HCT116 (cell line): ENCODE results near the gene STIM1. TPM values are rescaled to one million over a fixed set of nuclear protein-coding genes. Genes with fewer than 3 reads are reported as not detected.

ENCODE experiments used
- ATAC-seq: fragments of 200-7000 bp; cut with Tn5 transposase; 2 replicates; pipeline ENCODE4 v1.9.1; 2020; ENCODE audit warnings: mild to moderate bottlenecking, moderate library complexity
- BruUV-seq: library from RNA; stranded (reverse); fragments of 400-500 nt; replicated peaks from 2 replicates; lab custom pipeline; 2021; lab: Mats Ljungman, UMichigan
- CTCF ChIA-PET: fragments of 300-600 bp; sonication (Branson Sonifier 250); formaldehyde crosslinking; loops from one replicate; lab custom pipeline; 2021; ENCODE audit warnings: antibody characterized with exemption; lab: Charles Lee
- POLR2A ChIA-PET: fragments of 300-600, 350-600 bp; sonication (Branson Sonifier 250); formaldehyde crosslinking; loops from one replicate; lab custom pipeline; 2021; ENCODE audit warnings: antibody characterized with exemption; lab: Charles Lee
- RAD21 ChIA-PET, 2 experiments: fragments of 300-600 bp; sonication (Branson Sonifier 250); formaldehyde crosslinking; loops; one replicate each; lab custom pipeline; 2023; ENCODE audit warnings: low total read pairs in 2 of 2; ENCODE audit not compliant: uncharacterized antibody in 2 of 2, unreplicated experiment in 2 of 2, low non-redundant PET in 1 of 2; lab: Charles Lee
- DNase-seq: peaks from one replicate; pipeline ENCODE4 v3.0.0-alpha.2; 2010; ENCODE audit warnings: low read depth, low spot score
- H2AFZ ChIP-seq: fragments of 200-600 bp; shearing (Covaris generic), sonication (generic); 2 replicates; pipeline ENCODE4 v1.6.1; 2017; ENCODE audit warnings: low read depth, mixed run types, mixed read lengths, antibody characterized with exemption, low read length; ENCODE audit not compliant: poor library complexity, severe bottlenecking
- H3K27ac ChIP-seq: 2 replicates; pipeline ENCODE4 v1.5.1; 2012; ENCODE audit warnings: low read depth, low read length
- H3K27me3 ChIP-seq: fragments of 200-600 bp; sonication (generic); 2 replicates; pipeline ENCODE4 v1.6.1; 2016; ENCODE audit warnings: mixed run types, low read length, mixed read lengths; ENCODE audit not compliant: insufficient read depth
- H3K36me3 ChIP-seq, 2 experiments: fragments of 200-500 bp in 1 of 2; fragments of 200-600 bp in 1 of 2; sonication (Bioruptor generic) in 1 of 2; sonication (generic) in 1 of 2; 2 replicates each; pipeline versions ENCODE4 v1.5.1 to v1.6.1; 2014 to 2016; ENCODE audit warnings: low read length in 2 of 2, inconsistent platforms in 1 of 2, mixed read lengths in 1 of 2, mixed run types in 1 of 2; ENCODE audit not compliant: insufficient read depth in 2 of 2, control insufficient read depth in 1 of 2
- H3K4me1 ChIP-seq, 2 experiments: fragments of 200-600 bp in 1 of 2; sonication (generic) in 1 of 2; 2 replicates each; pipeline versions ENCODE4 v1.5.1 to v1.6.1; 2012 to 2017; ENCODE audit warnings: low read length in 2 of 2, inconsistent platforms in 1 of 2, mild to moderate bottlenecking in 1 of 2, mixed read lengths in 1 of 2, mixed run types in 1 of 2, moderate library complexity in 1 of 2; ENCODE audit not compliant: insufficient read depth in 2 of 2, control insufficient read depth in 1 of 2
- H3K4me2 ChIP-seq: fragments of 200-600 bp; sonication (generic); 2 replicates; pipeline ENCODE4 v1.6.1; 2017; ENCODE audit warnings: mixed run types, low read length, mixed read lengths
- H3K4me3 ChIP-seq, 2 experiments: fragments of 200-600 bp in 1 of 2; sonication (generic) in 1 of 2; replicated peaks in 1 of 2; 2 replicates each; pipeline ENCODE4 v1.5.1; 2011 to 2016; ENCODE audit warnings: low read length in 2 of 2, control low read depth in 1 of 2, low read depth in 1 of 2, mild to moderate bottlenecking in 1 of 2, mixed read lengths in 1 of 2, mixed run types in 1 of 2
- H3K79me2 ChIP-seq: fragments of 200-600 bp; sonication (generic); 2 replicates; pipeline ENCODE4 v1.6.1; 2017; ENCODE audit warnings: mild to moderate bottlenecking, mixed run types, low read length, moderate library complexity, mixed read lengths; ENCODE audit not compliant: insufficient read depth
- H3K9ac ChIP-seq: fragments of 200-600 bp; sonication (generic); 2 replicates; pipeline ENCODE4 v1.6.1; 2016; ENCODE audit warnings: low read length, mixed read lengths
- H3K9me2 ChIP-seq: fragments of 200-600 bp; sonication (generic), shearing (Covaris generic); 2 replicates; pipeline ENCODE4 v1.6.1; 2017; ENCODE audit warnings: mixed run types, mild to moderate bottlenecking, moderate library complexity; ENCODE audit not compliant: insufficient read depth
- H3K9me3 ChIP-seq, 2 experiments: fragments of 200-500 bp in 1 of 2; fragments of 200-600 bp in 1 of 2; sonication (Bioruptor generic) in 1 of 2; sonication (generic) in 1 of 2; 2 replicates each; pipeline ENCODE4 v1.6.1; 2014 to 2017; ENCODE audit warnings: low read length in 2 of 2, mixed read lengths in 2 of 2, inconsistent platforms in 1 of 2, low read depth in 1 of 2, mild to moderate bottlenecking in 1 of 2, mixed run types in 1 of 2, moderate library complexity in 1 of 2; ENCODE audit not compliant: control insufficient read depth in 1 of 2, insufficient read depth in 1 of 2
- H4K20me1 ChIP-seq: fragments of 200-600 bp; sonication (generic), shearing (Covaris generic); 2 replicates; pipeline ENCODE4 v1.6.1; 2017; ENCODE audit warnings: mixed run types, mild to moderate bottlenecking, moderate library complexity; ENCODE audit not compliant: insufficient read depth
- JUND ChIP-seq: IDR thresholded peaks from 2 replicates; pipeline ENCODE4 v1.6.1; 2012
- POLR2A ChIP-seq: IDR thresholded peaks from 2 replicates; pipeline ENCODE4 v1.7.0; 2011; ENCODE audit warnings: borderline replicate concordance; ENCODE audit not compliant: insufficient read depth, insufficient read length; ENCODE audit errors: extremely low read depth
- RAD21 ChIP-seq: IDR thresholded peaks from 2 replicates; pipeline ENCODE4 v1.6.1; 2012; ENCODE audit warnings: low read depth, mild to moderate bottlenecking
- SP1 ChIP-seq: IDR thresholded peaks from 2 replicates; pipeline ENCODE4 v1.6.1; 2012; ENCODE audit warnings: low read depth
- ZNF274 ChIP-seq: fragments of 200-500 bp; sonication (Bioruptor generic); IDR thresholded peaks from 2 replicates; pipeline ENCODE4 v1.6.1; 2014; ENCODE audit warnings: mild to moderate bottlenecking, low read depth, low read length, inconsistent platforms
- intact Hi-C: fragments of 100-400 bp; cut with micrococcal nuclease; formaldehyde crosslinking; loops from 2 replicates; pipeline ENCODE4 v1.10.0; 2022
- total RNA-seq: library from RNA; stranded (reverse); gene quantifications from one replicate; pipeline ENCODE4 v1.2.1, GENCODE V29; 2021; ENCODE audit not compliant: unreplicated experiment
- TF ChIP-seq, protein P1 (sequence below): IDR thresholded peaks from 2 replicates; pipeline ENCODE4 v1.6.1; 2012; ENCODE audit warnings: low read depth
- TF ChIP-seq, protein P2 (sequence below), 3 experiments: fragments of 200-600 bp in 1 of 3; sonication (generic) in 1 of 3; IDR thresholded peaks in 2 of 3; conservative IDR thresholded peaks in 1 of 3; 2 replicates each; pipeline ENCODE4 v1.5.1; 2012 to 2017; ENCODE audit warnings: low read depth in 2 of 3, low read length in 2 of 3, antibody characterized with exemption in 1 of 3, borderline replicate concordance in 1 of 3, control low read depth in 1 of 3, mild to moderate bottlenecking in 1 of 3, mixed read lengths in 1 of 3, mixed run types in 1 of 3, moderate library complexity in 1 of 3; ENCODE audit not compliant: insufficient read depth in 1 of 3
- TF ChIP-seq, protein P3 (sequence below): IDR thresholded peaks from 2 replicates; pipeline ENCODE4 v1.6.1; 2012
- TF ChIP-seq, protein P4 (sequence below): IDR thresholded peaks from 2 replicates; pipeline ENCODE4 v1.6.1; 2011; ENCODE audit warnings: mild to moderate bottlenecking, low read length, moderate library complexity; ENCODE audit not compliant: insufficient replicate concordance; ENCODE audit errors: extremely low read depth

The STIM1 gene
- total RNA-seq, 1 experiment from 2014 or later: 22.3 TPM

DNA sequence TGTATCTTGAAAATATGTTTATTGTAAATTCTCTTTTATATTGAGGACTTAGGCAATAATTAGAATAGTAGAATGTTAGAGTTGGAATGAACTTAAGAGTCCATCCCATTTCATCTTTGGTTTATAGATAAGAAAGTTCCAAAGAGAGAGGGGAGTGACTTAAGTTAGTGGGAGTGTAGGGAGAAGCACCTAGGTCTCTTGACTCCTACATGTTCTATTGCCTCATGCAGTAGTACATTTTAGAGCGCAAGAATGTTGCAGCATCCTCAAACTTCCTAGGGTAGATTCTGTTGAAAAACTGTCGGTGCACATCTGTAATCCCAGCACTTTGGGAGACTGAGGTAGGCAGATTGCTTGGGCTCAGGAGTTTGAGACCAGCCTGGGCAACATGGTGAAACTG, 247.8 kb downstream of the STIM1 start:
- ChIA-PET CTCF (no interaction called here), RAD21 (no interaction called here), POLR2A (no interaction called here)
- H3K79me2 ChIP-seq: peaks cover 71% of the 10 kb centered on the region
- intact Hi-C loops: no loop called here
- peaks cover 18 to 31% of the 10 kb centered on the region in 2 experiments; a peak in 3 of 4 replicates for H3K36me3 ChIP-seq
- DNase-seq (no peak), ATAC-seq (no peak)
- no peak overlapping the region for H3K27ac ChIP-seq
- H3K9me2 ChIP-seq: no peaks in the 10 kb centered on the region
- TF ChIP-seq SP1 (no peak), JUND (no peak), POLR2A (no peak), ZNF274 (no peak), RAD21 (no peak)
- TF ChIP-seq, protein P1, sequence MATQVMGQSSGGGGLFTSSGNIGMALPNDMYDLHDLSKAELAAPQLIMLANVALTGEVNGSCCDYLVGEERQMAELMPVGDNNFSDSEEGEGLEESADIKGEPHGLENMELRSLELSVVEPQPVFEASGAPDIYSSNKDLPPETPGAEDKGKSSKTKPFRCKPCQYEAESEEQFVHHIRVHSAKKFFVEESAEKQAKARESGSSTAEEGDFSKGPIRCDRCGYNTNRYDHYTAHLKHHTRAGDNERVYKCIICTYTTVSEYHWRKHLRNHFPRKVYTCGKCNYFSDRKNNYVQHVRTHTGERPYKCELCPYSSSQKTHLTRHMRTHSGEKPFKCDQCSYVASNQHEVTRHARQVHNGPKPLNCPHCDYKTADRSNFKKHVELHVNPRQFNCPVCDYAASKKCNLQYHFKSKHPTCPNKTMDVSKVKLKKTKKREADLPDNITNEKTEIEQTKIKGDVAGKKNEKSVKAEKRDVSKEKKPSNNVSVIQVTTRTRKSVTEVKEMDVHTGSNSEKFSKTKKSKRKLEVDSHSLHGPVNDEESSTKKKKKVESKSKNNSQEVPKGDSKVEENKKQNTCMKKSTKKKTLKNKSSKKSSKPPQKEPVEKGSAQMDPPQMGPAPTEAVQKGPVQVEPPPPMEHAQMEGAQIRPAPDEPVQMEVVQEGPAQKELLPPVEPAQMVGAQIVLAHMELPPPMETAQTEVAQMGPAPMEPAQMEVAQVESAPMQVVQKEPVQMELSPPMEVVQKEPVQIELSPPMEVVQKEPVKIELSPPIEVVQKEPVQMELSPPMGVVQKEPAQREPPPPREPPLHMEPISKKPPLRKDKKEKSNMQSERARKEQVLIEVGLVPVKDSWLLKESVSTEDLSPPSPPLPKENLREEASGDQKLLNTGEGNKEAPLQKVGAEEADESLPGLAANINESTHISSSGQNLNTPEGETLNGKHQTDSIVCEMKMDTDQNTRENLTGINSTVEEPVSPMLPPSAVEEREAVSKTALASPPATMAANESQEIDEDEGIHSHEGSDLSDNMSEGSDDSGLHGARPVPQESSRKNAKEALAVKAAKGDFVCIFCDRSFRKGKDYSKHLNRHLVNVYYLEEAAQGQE: no peak
- TF ChIP-seq, protein P2, sequence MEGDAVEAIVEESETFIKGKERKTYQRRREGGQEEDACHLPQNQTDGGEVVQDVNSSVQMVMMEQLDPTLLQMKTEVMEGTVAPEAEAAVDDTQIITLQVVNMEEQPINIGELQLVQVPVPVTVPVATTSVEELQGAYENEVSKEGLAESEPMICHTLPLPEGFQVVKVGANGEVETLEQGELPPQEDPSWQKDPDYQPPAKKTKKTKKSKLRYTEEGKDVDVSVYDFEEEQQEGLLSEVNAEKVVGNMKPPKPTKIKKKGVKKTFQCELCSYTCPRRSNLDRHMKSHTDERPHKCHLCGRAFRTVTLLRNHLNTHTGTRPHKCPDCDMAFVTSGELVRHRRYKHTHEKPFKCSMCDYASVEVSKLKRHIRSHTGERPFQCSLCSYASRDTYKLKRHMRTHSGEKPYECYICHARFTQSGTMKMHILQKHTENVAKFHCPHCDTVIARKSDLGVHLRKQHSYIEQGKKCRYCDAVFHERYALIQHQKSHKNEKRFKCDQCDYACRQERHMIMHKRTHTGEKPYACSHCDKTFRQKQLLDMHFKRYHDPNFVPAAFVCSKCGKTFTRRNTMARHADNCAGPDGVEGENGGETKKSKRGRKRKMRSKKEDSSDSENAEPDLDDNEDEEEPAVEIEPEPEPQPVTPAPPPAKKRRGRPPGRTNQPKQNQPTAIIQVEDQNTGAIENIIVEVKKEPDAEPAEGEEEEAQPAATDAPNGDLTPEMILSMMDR (IDR thresholded peaks at IDR 0.05 in 2 of 3, conservative IDR thresholded peaks at IDR 0.05 in 1 of 3; ENCODE audit: borderline replicate concordance in 1 of 3, insufficient read depth in 1 of 3, low read depth in 2 of 3, low read length in 2 of 3): no peak
- TF ChIP-seq, protein P3, sequence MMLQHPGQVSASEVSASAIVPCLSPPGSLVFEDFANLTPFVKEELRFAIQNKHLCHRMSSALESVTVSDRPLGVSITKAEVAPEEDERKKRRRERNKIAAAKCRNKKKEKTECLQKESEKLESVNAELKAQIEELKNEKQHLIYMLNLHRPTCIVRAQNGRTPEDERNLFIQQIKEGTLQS: no peak
- TF ChIP-seq, protein P4, sequence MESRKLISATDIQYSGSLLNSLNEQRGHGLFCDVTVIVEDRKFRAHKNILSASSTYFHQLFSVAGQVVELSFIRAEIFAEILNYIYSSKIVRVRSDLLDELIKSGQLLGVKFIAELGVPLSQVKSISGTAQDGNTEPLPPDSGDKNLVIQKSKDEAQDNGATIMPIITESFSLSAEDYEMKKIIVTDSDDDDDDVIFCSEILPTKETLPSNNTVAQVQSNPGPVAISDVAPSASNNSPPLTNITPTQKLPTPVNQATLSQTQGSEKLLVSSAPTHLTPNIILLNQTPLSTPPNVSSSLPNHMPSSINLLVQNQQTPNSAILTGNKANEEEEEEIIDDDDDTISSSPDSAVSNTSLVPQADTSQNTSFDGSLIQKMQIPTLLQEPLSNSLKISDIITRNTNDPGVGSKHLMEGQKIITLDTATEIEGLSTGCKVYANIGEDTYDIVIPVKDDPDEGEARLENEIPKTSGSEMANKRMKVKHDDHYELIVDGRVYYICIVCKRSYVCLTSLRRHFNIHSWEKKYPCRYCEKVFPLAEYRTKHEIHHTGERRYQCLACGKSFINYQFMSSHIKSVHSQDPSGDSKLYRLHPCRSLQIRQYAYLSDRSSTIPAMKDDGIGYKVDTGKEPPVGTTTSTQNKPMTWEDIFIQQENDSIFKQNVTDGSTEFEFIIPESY: no peak
- H3K9ac ChIP-seq: no peak overlapping the region
- H3K27me3 ChIP-seq: no peaks in the 10 kb centered on the region
- H2AFZ ChIP-seq: no peak overlapping the region
- H3K9me3 ChIP-seq: no peaks in the 10 kb centered on the region
- H3K4me1 ChIP-seq: no peaks in the 10 kb centered on the region
- no peak overlapping the region for H3K4me3 ChIP-seq
- no peaks in the 10 kb centered on the region; the same call in 1 of the 2 replicates for H4K20me1 ChIP-seq
- no TSS peak for BruUV-seq
- H3K4me2 ChIP-seq: no peak overlapping the region
